HepG2 (cell line): ENCODE measurements around the gene BTF3L4. TPM values are rescaled to one million over a fixed set of nuclear protein-coding genes. Genes with fewer than 3 reads are reported as not detected.

Source experiments
- ARID4A ChIP-seq: sonication (generic); formaldehyde crosslinking; IDR thresholded peaks from 2 replicates; pipeline ENCODE4 v1.5.0; 2020; ENCODE audit warnings: mild to moderate bottlenecking, missing genetic modification reagents, borderline replicate concordance
- ETV6 ChIP-seq: sonication (generic); formaldehyde crosslinking; conservative IDR thresholded peaks from 2 replicates; pipeline ENCODE4 v1.4.0; 2020; ENCODE audit warnings: missing genetic modification reagents
- GLMP ChIP-seq: sonication (generic); formaldehyde crosslinking; IDR thresholded peaks from 2 replicates; pipeline ENCODE4 v1.9.0; 2021; ENCODE audit warnings: missing genetic modification reagents, mild to moderate bottlenecking, borderline replicate concordance
- IKZF4 ChIP-seq: sonication (generic); formaldehyde crosslinking; IDR thresholded peaks from 2 replicates; pipeline ENCODE4 v1.5.1; 2020; ENCODE audit warnings: borderline replicate concordance, mild to moderate bottlenecking, low read depth, missing genetic modification reagents; ENCODE audit errors: not compliant biosample characterization
- KLF11 ChIP-seq: IDR thresholded peaks from 2 replicates; pipeline ENCODE4 v1.6.1; 2016; ENCODE audit warnings: missing compliant biosample characterization
- KMT2A ChIP-seq: sonication (generic); formaldehyde crosslinking; IDR thresholded peaks from 2 replicates; pipeline ENCODE4 v1.4.0; 2020; ENCODE audit warnings: missing genetic modification reagents
- PHF21A ChIP-seq: sonication (generic); formaldehyde crosslinking; IDR thresholded peaks from 2 replicates; pipeline ENCODE4 v1.5.0; 2020; ENCODE audit warnings: mild to moderate bottlenecking, missing genetic modification reagents
- PLSCR1 ChIP-seq: sonication (generic); formaldehyde crosslinking; IDR thresholded peaks from 2 replicates; pipeline ENCODE4 v1.5.0; 2020; ENCODE audit warnings: missing genetic modification reagents, mild to moderate bottlenecking, borderline replicate concordance
- POLR2A ChIP-seq, 2 experiments: IDR thresholded peaks; 2 replicates each; pipeline ENCODE4 v1.6.1; 2011; ENCODE audit warnings: low read depth in 2 of 2, low read length in 2 of 2, mild to moderate bottlenecking in 1 of 2, moderate library complexity in 1 of 2; ENCODE audit not compliant: insufficient read depth in 1 of 2
- RORA ChIP-seq: sonication (generic); formaldehyde crosslinking; IDR thresholded peaks from 2 replicates; pipeline ENCODE4 v1.5.0; 2020; ENCODE audit warnings: mild to moderate bottlenecking, missing genetic modification reagents, moderate library complexity
- TMF1 ChIP-seq: sonication (generic); formaldehyde crosslinking; IDR thresholded peaks from 2 replicates; pipeline ENCODE4 v1.8.1; 2022; ENCODE audit warnings: low read depth, missing genetic modification reagents
- ZFYVE20 ChIP-seq: sonication (generic); formaldehyde crosslinking; IDR thresholded peaks from 2 replicates; pipeline ENCODE4 v1.8.0; 2023; ENCODE audit warnings: low read depth, mild to moderate bottlenecking, moderate library complexity, missing genetic modification reagents, borderline replicate concordance
- ZHX2 ChIP-seq, 2 experiments: sonication (generic) in 1 of 2; formaldehyde crosslinking in 1 of 2; IDR thresholded peaks; 2 replicates each; pipeline versions ENCODE4 v1.6.1 to v1.9.0; 2014 to 2022; ENCODE audit warnings: antibody characterized with exemption in 1 of 2, borderline replicate concordance in 1 of 2, inconsistent platforms in 1 of 2, low read depth in 1 of 2, missing genetic modification reagents in 1 of 2
- ZNF331 ChIP-seq: sonication (generic); formaldehyde crosslinking; IDR thresholded peaks from 2 replicates; pipeline ENCODE4 v1.4.0; 2020; ENCODE audit warnings: missing genetic modification reagents
- ZNF761 ChIP-seq: sonication (generic); formaldehyde crosslinking; conservative IDR thresholded peaks from 2 replicates; pipeline ENCODE4 v1.4.0; 2020; ENCODE audit warnings: mild to moderate bottlenecking, missing genetic modification reagents
- polyA plus RNA-seq, 8 experiments: library from polyadenylated mRNA; depleted of rRNA in 3 of 8; stranded (reverse) in 7 of 8; unstranded in 1 of 8; fragments of >200 nt; fragmentation: Illumina TruSeq in 4 of 8; extraction: Trizol in 4 of 8; gene quantifications; 2 replicates each; pipeline versions ENCODE4 v1.2.1 to v1.2.3, GENCODE V29; 2011 to 2016; ENCODE audit warnings: low read depth in 4 of 8, missing spikeins in 1 of 8, mixed read lengths in 1 of 8; ENCODE audit not compliant: insufficient read depth in 1 of 8
- total RNA-seq, 5 experiments: library from RNA; depleted of rRNA; stranded (reverse); fragments of >200 nt; fragmentation: Illumina TruSeq; extraction: Trizol; gene quantifications; 2 replicates each; pipeline ENCODE4 v1.2.3, GENCODE V29; 2016; ENCODE audit warnings: low read depth in 1 of 5

The BTF3L4 gene
- total and polyA plus RNA-seq, 2 of the 13 experiments (the other 11 are each of a cell fraction or from before 2014, with no cell fraction given), result 59.0 to 74.3 TPM

GRCh38 chr1:52033190-52034049 lies 22.7 kb upstream of the BTF3L4 start, which contains the start of gene KTI12 (continued):
- TF ChIP-seq ZHX2 (IDR thresholded peaks at IDR 0.05; ENCODE audit: low read depth) (0 out of 2 replicates have a peak, but pooled peaks have one; percentile 47), ZHX2 (CRISPR knock-in tag; IDR thresholded peaks at IDR 0.05; ENCODE audit: borderline replicate concordance) (no peak), IKZF4 (no peak), POLR2A (IDR thresholded peaks at IDR 0.05; ENCODE audit: insufficient read depth in 1 of 2, low read depth in 2 of 2, low read length in 2 of 2) (peak; percentile 77 to 82), KMT2A (CRISPR knock-in tag) (peak; percentile 99), RORA (CRISPR knock-in tag) (no peak), KLF11 (CRISPR knock-in tag) (no peak), TMF1 (CRISPR knock-in tag) (no peak), PLSCR1 (no peak), GLMP (CRISPR knock-in tag) (no peak), ZFYVE20 (CRISPR knock-in tag) (0 out of 2 replicates have a peak, but pooled peaks have one; percentile 17), PHF21A (CRISPR knock-in tag) (peak; percentile 61), ARID4A (peak; percentile 98), ETV6 (CRISPR knock-in tag) (peak; percentile 24; the same call in 1 of the 2 replicates), ZNF761 (CRISPR knock-in tag) (no peak), ZNF331 (CRISPR knock-in tag) (no peak)
